K562 treated with DMSO at 1 percent for 24 hours (cell line): ENCODE results near the gene APIP. TPM values are rescaled to one million over a fixed set of nuclear protein-coding genes. Genes with fewer than 3 reads are reported as not detected.

Experiments
- total RNA-seq: library from RNA; unstranded; fragments of 300-600 nt; gene quantifications from 2 replicates; pipeline ENCODE4 v1.2.3, GENCODE V29; 2022; ENCODE audit warnings: low read depth; ENCODE audit not compliant: insufficient read depth

The APIP gene
- total RNA-seq, result 25.7 and 28.6 TPM in 2 replicates

GRCh38 chr11:34916015-34916842, at the start of gene APIP, which contains the start of gene PDHX:
Gene APIP (minus strand): TSS chr11:34916379. CDS start chr11:34916284, 95 bp downstream.
Gene PDHX (plus strand): TSS chr11:34916618. CDS start chr11:34916656, 38 bp downstream.

Other genes starting within 250 kb of the APIP start
- gene PDHX, start 239 bp upstream of the APIP start, total RNA-seq, result 20.4 and 22.9 TPM in 2 replicates
- gene CD44, start 222.8 kb upstream of the APIP start, total RNA-seq, result 1.5 and 4.1 TPM in 2 replicates